ENCODE data around the gene TUNAR. TPM values are rescaled to one million over a fixed set of nuclear protein-coding genes. Genes with fewer than 3 reads are reported as not detected.

The TUNAR gene
- total RNA-seq, 2 donors from 2014 or later = not detected

GRCh38 chr14:95903165-95903564, 26.5 kb downstream of the TUNAR start:
- no peak for DNase-seq (ENCODE audit: low spot score)
- intact Hi-C loops (cut with DNase I) = no loop called here

DNA sequence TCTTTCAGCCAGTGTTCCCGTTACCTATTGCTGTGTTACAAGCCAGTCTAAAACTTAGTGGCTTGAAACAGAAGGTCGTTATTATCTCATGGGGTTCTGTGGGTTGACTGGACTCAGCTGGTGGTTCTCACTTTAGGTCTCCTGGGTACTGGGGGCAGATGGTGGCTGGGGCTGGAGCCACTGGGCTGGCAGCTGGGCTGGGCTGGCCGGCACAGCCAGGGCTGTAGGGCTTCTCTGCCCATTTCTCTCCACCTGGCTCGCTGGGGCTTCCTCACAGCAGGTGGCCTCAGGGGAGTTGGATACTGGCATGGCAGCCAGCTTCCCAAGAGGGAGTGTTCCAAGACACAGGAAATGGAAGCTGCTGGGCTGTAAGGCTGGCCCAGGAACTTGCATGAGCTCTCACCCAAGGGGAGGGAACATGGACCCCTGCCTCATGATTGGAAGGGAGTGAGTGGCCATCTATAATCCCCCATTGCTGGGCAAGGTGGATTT, 27.0 kb downstream of the TUNAR start:
- intact Hi-C loops (cut with DNase I) = no loop called here
- no peak for DNase-seq (ENCODE audit: low spot score)

DNA sequence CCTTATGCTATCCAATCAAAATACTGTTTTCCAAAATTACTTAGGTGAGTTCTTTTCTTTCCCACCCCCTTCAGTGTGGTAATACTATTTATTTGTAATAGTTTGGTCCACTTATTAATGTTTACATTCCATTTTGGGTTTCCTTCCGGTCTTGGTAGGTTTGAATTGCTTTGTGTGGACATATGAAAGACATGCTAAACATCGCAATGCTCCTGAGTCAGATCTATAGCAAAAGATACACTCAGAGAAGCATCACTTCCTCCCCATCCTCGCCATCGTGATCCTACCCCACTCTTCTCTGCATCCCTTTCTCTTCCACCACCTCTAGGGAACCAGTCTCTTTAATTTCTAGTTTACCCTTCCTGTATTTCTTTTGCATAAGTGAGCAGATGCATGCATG, 30.0 kb downstream of the TUNAR start:
- DNase-seq (ENCODE audit: low spot score) = no peak
- intact Hi-C loops (cut with DNase I) = no loop called here

GRCh38 chr14:95910628-95911027, 34.0 kb downstream of the TUNAR start:
- intact Hi-C loops (cut with DNase I) = no loop called here
- no peak for DNase-seq (ENCODE audit: low spot score)

GRCh38 chr14:95911456-95911855, 34.8 kb downstream of the TUNAR start:
- intact Hi-C loops (cut with DNase I) = no loop called here
- no peak for DNase-seq (ENCODE audit: low spot score)

DNA sequence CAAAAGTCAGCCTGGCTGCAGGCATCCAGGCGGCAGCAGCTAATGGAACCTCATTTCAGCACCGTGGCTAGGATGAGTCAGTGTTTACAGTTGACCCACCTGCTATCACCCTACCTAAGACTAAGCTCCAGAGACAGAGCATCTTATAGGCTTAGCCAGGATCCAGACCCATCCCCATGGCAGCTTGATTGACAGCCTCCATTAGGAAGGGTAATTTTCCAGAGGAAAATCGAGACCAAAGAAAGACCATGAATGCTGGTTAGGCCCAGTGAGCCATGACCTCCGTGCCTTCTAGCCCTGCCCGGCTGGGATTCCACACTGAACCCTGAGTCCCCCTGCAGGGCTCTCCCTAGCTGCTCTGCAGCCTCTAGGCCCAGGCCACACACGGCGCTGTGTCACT, 38.7 kb downstream of the TUNAR start:
- DNase-seq (ENCODE audit: low spot score) = no peak
- intact Hi-C loops (cut with DNase I) = no loop called here

DNA sequence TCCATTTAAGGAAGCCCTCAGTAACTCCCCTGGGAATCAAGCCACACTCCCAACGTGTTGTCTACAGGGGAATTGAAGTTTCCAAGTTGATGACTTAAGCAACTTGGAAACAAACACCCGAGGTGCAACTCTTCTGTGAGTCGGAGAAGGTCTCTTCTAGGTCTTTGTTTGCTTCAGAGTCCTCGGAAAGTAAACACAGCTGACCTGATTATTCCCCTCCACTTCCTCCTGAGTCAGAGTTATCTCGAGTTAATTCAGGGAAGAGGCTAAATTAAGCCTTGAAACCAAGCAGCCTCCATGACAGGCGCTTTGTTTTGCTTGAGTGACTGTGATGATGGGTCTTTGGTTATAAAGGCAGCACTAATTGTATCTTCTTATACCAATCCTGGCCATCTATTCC, 41.8 kb downstream of the TUNAR start:
- DNase-seq (ENCODE audit: low spot score) = no peak
- intact Hi-C loops (cut with DNase I) = no loop called here

DNA sequence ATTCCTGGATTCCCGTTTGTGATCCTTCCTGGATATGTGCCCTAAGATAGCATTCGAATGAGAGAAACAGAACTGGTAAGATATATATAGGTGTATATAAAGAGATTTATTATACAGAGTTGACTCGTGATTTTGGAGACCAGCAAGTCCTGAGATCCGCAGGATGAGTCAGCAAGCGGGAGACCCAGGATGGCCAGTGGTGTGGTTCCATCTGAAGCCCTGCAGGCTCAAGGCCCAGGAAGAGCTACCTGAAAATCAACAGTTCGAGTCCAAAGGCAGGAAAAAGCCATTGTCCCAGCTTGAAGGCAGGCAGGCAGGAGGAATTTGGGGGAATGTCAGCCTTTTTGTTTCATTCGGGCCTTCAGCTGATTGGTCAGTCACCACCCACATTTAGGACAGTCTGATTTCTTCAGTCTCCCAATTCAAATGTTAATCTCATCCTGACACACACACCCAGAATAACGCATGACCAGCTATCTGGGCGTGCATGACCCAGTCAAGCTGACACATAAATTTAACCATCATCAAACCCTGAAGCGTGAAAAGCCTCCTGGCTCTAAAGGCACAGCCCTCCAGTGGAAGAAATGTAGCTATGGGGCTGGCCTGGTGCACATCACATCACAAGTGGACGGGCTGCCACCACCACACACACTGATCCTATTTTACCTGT, 44.3 kb downstream of the TUNAR start:
- intact Hi-C loops (cut with DNase I) = no loop called here
- no peak for DNase-seq (ENCODE audit: low spot score)

DNA sequence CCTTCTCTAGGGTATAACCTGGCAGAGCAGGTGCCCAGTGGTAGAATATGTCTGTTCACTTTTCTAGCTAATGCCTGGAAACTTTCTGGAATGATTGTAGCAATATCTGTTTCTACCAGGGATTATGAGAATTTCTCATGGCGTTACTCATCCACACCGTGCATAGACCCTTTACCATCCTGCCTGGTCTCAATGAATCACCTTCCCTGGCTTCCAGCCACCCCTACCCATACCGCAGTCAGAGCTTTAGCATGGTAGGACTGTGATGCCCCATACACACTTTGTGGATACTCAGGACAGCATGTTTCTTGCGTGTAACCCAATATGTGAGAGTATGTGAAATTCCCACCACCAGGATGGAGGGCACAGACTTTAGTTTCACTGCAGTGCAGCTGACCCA, 45.4 kb downstream of the TUNAR start:
- intact Hi-C loops (cut with DNase I) = no loop called here
- DNase-seq (ENCODE audit: low spot score) = no peak

- no peak for DNase-seq (ENCODE audit: low spot score)
- intact Hi-C loops (cut with DNase I) = no loop called here
Observed at GRCh38 chr14:95928751-95929150, 52.1 kb downstream of the TUNAR start.

DNA sequence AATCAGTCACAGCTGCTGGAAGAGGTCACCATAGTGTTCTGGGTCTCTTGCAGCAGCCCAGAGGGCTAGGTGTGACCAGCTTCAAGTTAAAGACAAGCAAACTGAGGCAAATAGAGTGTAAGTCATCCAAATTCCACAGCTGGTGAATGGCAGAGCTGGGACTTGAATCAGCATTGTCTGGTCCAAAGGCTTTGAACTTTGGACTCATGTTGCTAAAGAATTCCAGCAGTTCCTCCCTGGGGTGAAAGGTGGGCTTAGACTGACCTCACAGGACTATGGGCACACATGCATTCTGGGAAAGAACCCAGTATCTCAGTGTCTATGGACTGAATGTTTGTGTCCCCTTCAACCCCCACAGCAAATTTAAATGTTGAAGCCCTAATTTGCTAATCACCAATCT, 54.8 kb downstream of the TUNAR start:
- intact Hi-C loops (cut with DNase I) = no loop called here
- no peak for DNase-seq (ENCODE audit: low spot score)

GRCh38 chr14:95935228-95935822, 58.7 kb downstream of the TUNAR start:
- intact Hi-C loops (cut with DNase I) = no loop called here

DNA sequence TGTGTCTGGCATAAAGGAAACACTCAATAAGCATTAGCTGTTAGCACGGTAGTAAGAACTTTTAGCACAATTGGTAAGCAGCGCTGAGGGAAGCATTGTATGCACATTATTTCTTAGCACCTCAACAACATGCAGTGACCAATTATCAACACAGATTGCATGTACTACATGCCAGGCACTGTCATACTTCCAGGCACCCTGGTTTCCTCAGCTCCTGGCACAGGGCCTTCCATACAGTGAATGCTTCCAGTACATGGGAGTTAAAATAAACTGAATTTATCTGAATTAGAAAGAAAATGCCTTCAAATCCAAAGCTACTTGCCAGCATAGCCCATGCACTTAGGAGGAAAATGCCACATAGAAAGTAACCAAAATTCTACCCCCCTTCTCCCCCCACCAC, 59.4 kb downstream of the TUNAR start:
- intact Hi-C loops (cut with DNase I) = no loop called here
- DNase-seq (ENCODE audit: low spot score) = no peak

More at GRCh38 chr14:95935228-95935822, 58.7 kb downstream of the TUNAR start:
- DNase-seq (ENCODE audit: low spot score) = no peak

DNA sequence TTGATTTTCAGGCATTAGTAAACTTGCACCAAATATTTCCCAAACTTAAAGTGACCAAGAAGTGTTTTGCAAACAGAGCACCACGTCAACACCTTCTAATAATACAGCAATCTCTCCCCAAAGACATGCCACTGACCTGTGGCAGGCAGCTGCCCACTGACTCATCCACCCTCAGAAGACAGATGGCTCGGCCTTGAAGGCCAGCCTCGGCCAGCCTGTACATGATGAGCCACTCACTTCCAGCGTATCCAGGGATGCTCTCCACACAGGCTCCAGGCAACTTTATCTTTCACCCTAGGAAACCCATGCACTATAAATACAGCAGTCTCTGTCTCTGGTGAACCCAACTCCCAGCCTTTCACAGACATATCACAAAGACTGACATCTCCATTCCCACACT, 62.7 kb downstream of the TUNAR start:
- intact Hi-C loops (cut with DNase I) = no loop called here
- no peak for DNase-seq (ENCODE audit: low spot score)

GRCh38 chr14:95941897-95942296, 65.3 kb downstream of the TUNAR start:
- no peak for DNase-seq (ENCODE audit: low spot score)
- intact Hi-C loops (cut with DNase I) = no loop called here

GRCh38 chr14:95943699-95944098, 67.1 kb downstream of the TUNAR start:
- DNase-seq (ENCODE audit: low spot score) = no peak
- intact Hi-C loops (cut with DNase I) = no loop called here

DNA sequence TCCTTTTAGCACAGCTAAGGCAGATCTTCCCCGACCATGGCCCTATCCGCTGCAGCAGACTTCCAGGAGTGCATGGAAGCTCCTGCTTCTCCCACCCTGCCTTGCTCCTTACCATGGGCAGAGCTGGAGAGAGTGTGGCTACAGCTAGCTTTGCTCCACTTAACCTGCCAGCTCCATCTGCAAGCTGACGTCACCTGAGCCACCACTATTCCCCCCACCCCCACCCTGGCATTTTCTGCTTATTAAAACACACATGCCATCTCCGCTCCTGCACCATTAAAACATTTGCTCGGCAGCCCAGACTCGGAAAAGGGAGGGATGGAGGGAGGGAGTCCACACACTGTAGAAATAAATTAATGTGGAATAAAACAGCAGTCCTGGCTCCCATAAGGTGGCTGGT, 67.8 kb downstream of the TUNAR start:
- intact Hi-C loops (cut with DNase I) = no loop called here
- no peak for DNase-seq (ENCODE audit: low spot score)

DNA sequence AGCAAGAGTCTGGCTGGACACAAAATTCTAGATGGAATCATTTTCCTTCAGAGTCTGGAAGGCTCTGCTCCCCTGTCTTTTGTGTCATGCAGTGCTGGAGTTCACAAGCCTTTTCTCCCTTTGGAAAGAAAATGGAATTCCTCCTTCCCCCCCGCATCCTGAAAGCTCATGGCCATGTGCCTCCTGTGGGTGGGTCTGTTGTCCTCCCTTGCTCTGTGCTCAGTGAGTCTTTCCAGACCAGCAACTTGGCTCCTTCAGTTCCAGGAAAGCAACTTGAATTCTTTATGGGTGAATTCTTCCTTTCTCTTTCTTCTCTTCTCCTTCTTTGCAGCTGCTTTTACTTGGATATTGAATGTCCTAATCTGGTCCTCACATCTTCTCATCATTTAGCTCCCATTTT, 70.2 kb downstream of the TUNAR start:
- intact Hi-C loops (cut with DNase I) = no loop called here
- DNase-seq (ENCODE audit: low spot score) = no peak

DNA sequence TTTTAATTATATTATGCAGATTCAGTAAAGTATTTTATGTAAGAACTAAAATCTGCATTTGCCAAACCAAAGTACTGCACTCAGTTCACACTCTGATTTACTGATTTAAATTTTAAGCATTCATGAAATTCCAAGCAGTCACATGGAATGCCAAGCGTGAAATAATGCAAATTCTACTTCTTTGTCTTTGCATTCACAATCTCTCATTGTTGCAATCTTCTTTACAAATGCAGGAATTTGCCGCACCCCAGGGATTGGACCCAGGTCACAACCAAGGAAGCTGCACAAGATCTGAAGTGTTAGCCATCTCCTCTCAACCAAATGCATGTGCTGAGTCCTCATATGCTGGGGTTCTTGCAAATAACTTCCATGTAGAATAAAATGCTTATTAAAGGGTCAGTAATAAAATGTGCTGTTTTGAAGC, 71.9 kb downstream of the TUNAR start:
- intact Hi-C loops (cut with DNase I) = no loop called here
- no peak for DNase-seq (ENCODE audit: low spot score)

- intact Hi-C loops (cut with DNase I) = loop anchor here in 1 of 2 donors (10.0 kb wide), 1 partner anchor 463 kb away; no protein-coding TSS in a partner anchor
Observed at GRCh38 chr14:95951359-95951758, 74.7 kb downstream of the TUNAR start.

GRCh38 chr14:95953111-95953724, 76.6 kb downstream of the TUNAR start:
- DNase-seq (ENCODE audit: low spot score) = no peak
- intact Hi-C loops (cut with DNase I) = loop anchor here in 1 of 2 donors (10.0 kb wide), 1 partner anchor 462 kb away; no protein-coding TSS in a partner anchor

More at GRCh38 chr14:95951359-95951758, 74.7 kb downstream of the TUNAR start:
- DNase-seq (ENCODE audit: low spot score) = no peak
